Kasumi-1 (cell line): Measurements from ENCODE around the gene ABO.
"Not testable (repeated sequence)": the region's sequence is repeated elsewhere in the genome, so short reads cannot be mapped to it uniquely, and the experiment has no call there.

Experiments
- DNase-seq, 2 experiments: peaks; one replicate each; lab custom pipeline; 2025; lab: John Stamatoyannopoulos, UW

ABO gene

GRCh38 chr9:133275105-133276000 lies at the start of gene ABO:
Gene ABO (minus strand): TSS chr9:133275201.
- no peak for DNase-seq

DNA sequence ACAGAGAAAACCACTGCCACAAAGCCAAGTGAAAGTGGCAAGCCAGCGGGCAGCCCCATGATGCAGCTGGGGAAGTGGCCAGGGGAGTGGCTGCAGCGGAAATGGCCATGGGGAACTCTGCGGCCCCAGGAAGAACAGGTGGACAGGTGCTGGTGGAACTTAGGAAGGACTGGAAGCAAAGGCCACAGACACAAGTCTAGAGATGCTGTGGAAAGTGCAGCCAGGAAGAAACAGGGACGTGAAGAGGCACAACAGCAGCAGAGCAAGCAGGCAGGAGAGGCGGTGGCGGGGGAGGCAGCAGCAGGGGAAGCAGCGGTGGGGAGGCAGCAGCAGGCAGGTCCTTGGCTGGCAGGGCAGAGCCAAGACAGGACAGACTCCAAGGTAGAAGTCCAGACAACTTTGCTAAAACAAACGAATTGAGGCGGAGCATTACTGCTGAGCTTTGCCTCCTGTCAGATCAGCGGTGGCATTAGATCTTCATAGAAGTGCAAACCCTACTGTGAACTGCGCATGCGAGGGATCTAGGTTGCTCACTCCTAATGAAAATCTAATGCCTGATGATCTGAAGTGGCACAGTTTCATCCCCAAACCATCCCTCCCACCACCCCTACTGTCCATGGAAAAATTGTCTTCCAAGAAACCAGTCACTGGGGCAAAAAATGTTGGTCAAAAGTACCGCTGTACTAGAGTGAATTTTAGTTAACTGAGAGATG lies 49.1 kb upstream of the ABO start:
- no peak for DNase-seq

DNA sequence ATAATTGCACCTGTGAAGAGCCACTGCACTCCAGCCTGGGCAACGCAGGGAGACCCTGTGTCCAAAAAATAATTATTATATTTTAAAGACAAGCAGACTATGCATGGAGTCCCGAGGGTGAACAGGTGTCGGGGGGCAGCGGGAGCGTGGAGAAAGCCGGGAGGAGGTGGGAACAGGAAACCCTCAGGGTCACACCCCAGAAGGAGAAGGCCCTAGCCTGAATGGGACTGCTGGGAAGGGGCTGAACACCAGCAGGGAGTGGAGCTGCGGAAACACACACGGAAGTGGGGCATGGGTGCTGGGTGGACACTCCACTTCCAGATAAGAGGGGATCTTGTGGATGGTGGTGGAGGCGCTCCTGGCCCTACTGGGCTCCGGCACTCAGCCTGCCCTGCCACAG lies 48.2 kb upstream of the ABO start:
- no peak for DNase-seq

DNA sequence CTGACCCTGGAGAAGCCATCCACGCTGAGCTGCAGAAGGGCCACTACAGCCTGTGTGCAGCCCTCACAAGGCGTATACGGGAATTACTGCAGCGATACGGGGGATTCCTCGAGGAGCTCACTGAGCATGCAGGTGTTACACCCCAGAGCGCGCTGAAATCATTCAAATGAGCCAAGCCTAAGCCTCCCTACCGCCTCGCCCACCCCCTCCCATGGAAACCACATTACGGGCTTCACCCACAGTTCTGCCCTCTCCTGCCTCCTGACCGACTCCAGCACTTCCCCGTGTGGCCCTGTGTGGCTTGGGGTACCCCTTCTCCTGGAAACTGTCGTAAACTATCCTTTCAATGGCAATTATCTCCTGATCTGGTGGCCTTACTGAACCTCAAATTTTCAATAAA lies 47.7 kb upstream of the ABO start:
- DNase-seq, result no peak

- no peak for DNase-seq
These were observed 46.5 kb upstream of the ABO start for GRCh38 chr9:133321411-133321935.

- DNase-seq, result no peak
These were observed 45.5 kb upstream of the ABO start for GRCh38 chr9:133320421-133320881.

DNA sequence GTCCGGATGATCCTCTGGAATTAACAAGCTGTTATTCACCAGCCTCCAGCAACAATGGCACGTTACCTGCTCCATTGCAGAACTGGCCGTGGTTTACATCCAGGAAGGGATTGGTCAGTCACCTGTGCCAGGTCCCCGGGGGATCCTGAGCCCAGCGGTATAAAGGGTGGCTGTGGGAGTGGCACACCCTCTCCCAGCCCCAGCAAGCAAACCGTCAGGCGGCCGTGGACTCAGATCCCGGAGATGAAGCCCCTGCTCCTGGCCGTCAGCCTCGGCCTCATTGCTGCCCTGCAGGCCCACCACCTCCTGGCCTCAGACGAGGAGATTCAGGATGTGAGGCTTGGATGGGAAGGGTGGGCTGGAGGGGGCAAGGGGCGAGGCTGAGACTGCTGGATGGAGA lies 42.5 kb upstream of the ABO start:
- not testable (repeated sequence) for DNase-seq

DNA sequence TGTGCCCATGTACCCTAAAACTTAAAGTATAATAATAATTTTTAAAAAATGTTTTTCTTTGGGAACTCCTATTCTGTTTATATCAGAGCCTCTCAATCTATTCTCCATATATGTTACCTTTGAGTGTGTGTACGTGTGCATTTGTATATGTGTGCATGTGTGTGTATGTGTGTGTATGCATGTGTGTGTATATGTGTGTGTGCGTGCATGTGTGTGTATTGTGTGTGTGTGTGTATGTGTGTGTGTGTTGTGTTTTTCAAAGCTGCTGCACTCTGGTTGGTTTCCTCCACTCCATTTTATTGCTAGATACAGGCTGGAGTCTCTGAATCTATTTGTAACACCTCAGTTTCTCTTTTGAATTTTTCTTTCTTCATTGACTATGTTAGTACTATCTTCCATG lies 41.0 kb upstream of the ABO start:
- DNase-seq, result no peak

DNA sequence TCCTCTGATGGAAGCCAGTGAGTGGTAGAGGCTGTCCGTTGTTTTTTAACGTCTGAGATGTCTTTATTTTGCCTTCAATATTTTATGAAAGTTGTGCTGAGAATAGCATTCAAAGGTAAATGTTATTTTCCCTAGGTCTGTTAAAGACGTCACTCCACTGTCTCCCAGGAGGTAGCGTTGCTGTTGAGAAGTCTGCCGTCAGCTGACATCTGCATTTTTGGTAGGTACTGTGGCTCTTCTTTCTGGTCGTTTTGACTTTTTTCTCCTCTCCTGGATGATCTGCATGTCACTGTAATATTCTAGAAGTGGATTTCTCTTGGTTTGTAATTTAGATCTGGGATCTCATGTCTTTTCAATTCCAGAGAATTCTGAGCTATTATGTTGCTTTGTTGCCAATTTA lies 34.6 kb upstream of the ABO start:
- no peak for DNase-seq

DNA sequence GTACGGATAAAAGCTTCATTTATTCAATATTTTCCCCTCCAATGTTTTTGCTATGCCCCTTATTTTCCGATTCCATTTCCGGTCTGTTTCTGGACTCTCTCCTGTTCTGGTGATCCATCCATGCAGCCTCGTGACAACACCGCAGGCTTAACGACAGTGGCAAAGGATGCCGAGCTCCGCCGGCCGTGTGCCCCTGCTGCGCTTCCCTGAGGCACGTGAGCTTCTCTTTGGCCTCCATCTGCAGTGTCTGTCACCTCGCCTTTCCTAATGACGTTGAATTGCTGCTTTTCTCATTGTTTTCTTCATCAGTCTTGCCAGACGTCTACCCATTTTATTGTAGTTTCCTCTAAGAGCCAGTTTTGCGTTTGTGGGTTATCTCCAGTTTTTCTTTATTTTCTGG lies 32.3 kb upstream of the ABO start:
- DNase-seq, result no peak

DNA sequence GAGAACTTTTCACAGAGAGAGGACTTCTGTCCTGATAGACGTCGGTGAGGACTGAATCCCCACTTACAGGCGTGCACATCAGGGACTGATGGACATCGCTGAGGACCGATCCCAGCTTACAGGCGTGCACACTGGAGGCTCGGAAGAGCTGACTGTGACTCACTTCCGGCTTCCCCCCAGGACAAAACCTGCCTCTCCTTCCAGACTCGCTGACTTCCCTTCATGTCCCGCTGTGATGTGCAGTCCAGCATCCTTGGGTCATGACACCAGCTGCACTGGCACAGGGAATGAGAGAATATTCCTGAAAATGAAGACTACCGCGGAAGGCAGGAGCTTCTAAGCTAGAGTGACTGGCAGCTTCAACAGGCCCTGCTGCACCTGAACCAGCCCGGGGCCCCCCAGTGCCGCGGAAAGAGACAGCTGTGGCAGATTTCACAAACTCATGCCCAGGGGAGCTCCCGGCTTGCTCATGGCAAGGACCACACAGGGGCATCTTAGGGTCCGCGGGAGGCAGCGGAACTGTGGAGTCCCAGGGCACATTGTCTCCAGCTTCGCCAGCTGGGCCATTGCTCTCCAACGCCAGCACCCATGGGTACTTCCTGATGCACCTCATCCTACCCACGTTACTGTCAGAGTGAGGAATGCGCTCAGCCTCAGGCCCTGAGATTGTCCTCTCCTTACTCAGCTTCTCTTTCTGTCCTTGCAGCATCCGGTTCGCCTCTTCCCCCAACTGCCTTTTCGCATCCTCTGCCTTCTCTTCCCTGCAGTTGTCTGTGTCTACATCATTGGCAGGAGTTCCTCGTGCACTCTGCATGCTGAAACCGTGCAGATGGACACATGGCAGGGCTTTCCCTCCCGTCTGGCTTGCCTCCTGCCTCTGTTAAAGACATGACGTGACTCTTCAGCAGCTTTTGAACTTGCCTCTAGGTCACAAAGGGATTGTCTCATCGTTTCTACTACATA lies 31.5 kb upstream of the ABO start:
- no peak for DNase-seq

DNA sequence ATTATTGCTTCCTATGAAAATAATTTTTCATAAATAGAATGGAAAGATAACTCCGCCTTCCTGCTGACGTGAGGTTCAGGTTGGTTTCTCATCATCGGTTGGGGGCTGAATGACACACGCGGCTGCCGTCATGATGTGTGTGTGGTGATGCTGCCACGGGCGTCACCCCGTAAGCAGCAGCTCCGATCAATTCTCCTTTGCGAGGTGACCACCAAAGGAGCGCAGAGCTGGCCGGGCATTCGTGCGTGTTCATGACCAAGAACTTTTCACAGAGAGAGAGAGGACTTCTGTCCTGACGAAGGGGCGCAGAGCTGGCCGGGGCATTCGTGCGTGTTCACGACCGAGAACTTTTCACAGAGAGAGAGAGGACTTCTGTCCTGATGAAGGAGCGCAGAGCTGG lies 30.7 kb upstream of the ABO start:
- DNase-seq, result no peak

DNA sequence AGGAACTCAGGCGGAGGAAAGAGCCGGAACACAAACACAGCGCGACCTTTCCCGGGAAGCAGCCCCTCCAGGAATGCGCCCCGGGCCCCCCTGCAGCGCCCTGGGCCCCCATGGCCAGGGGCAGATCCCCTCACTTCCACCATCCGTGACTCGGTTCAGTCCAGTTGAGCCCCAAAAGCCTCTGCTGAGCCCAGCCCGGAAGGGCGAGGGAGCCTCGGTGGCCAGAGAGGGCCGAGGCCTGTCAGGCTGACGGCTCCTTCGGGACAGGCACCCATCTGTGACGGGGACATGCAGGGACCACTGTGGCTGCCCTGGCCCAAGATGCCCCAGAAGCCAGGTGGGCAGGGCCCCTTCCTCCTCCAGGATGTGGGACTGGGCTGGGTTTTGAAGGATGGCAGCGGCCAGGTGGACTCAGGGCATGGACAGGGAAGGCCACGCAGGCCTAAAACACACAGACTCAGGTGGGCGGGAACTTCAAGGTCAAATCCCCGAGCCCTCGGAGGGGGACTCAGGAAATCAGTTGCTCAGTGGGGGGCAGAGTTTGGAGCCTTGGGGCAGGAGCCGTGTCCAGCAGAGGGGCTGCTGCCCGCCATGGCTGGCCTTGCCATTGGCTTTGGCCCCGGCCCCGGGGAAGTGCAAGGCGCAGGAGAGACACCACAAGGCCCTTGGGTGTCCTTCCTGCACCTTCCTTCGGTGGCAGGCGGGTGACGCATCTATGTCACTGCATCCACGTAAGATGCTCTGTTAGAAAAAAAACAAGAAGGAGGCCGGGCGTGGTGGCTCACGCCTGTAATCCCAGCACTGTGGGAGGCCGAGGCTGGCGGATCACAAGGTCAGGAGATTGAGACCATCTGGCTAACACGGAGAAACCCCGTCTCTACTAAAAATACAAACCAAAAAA lies 29.7 kb upstream of the ABO start:
- no peak for DNase-seq

GRCh38 chr9:133304158-133304470 lies 29.1 kb upstream of the ABO start:
- no peak for DNase-seq

DNA sequence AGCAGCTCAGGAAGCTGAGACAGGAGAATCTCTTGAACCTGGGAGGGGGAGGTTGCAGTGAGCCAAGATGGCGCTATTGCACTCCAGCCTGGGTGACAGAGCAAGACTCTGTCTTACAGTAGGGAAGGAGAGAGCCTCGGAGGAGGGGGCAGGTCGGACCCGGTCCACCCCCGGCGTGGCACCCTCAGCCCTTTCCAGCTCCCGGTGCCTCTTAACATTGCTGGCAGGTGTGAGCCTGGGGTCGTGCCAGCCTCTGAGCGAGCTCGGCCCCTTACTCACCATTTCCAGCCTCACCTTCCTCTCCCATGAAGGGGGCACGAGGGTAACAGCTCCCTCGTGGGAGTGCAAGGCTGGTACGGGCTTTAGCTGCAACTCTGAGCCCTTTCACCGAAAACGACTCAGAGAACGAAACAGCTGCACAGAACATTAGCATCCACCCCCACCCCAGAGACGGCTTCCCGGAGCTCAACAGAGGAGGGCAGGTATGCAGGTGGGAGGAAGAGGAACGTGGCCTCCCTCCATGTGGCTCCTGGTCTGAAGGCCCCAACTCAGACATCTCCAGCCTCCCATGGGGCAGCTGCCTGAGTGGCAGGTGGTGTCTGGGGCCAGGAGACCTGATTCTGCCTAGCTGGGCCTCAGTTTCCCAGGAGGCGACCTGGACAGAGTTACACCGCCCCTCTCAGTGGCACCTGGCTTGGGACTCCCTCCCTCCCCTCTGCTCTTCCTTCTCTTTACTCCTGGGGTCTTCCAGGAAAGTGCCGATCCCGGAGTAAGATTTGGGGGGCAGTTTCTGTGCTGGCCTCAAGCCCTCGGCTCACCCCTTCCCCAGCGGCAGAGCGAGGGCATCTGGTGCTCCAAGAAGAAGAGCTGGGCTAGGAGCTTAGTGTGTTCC lies 28.5 kb upstream of the ABO start:
- DNase-seq, result no peak

- DNase-seq, result no peak
These were observed 26.5 kb upstream of the ABO start for GRCh38 chr9:133301253-133302230.

DNA sequence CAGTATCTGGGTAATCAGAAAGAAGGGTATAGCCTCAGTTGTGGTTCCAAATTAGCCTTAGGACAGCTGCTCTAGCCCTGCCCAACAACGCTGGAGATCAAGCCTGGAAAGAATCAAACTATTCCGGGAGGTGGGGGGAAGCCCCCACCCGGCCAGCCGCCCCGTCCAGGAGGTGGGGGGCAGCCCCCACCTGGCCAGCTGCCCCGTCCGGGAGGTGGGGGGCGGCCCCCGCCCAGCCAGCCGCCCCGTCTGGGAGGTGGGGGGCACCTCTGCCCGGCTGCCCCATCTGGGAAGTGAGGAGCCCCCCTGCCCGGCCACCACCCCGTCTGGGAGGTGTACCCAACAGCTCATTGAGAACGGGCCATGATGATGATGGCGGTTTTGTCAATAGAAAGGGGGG lies 25.0 kb upstream of the ABO start:
- DNase-seq, result not testable (repeated sequence)

DNA sequence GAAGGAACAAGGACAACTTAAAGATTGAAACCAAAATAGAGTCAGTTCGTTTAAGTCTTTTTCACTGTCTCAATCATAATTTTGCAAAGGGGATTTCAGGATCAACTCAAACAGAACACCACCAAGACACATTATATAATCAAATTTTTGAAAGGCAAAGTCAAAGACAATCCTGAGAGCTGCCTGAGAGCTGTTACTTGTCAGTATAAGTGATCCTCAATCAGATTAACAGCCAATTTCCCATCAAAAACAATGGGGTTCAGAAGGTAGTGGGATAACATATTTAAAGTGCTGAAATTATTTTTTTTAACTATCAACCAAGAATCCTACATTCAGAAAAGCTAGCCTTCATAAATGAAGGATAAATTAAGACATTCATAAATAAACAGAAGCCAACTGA lies 19.3 kb upstream of the ABO start:
- no peak for DNase-seq
